Keratinocyte (primary cell): ENCODE results near the gene TMEM132E. TPM values are rescaled to one million over a fixed set of nuclear protein-coding genes. Genes with fewer than 3 reads are reported as not detected.

Source experiments
- DNase-seq: peaks from one replicate; pipeline ENCODE4 v3.0.0-alpha.2; 2011; ENCODE audit warnings: low read depth, missing footprints, low spot score
- FAIRE-seq: peaks from 2 replicates; lab custom pipeline; 2011; peaks lifted over from hg19 to GRCh38; lab: Jason Lieb, UNC
- H2AFZ ChIP-seq: 2 replicates; pipeline ENCODE4 v1.6.0; 2012; ENCODE audit warnings: low read length, control low read depth, inconsistent platforms; ENCODE audit not compliant: control insufficient read depth
- H3K27ac ChIP-seq: 2 replicates; pipeline ENCODE4 v1.5.1; 2011; ENCODE audit warnings: low read length; ENCODE audit not compliant: control insufficient read depth, insufficient read depth
- H3K27me3 ChIP-seq: 3 replicates; pipeline ENCODE4 v1.6.0; 2011; ENCODE audit warnings: low read length; ENCODE audit not compliant: control insufficient read depth, insufficient read depth; ENCODE audit errors: extremely low read depth
- H3K36me3 ChIP-seq, 2 experiments: 2 replicates in 1 of 2; 3 replicates in 1 of 2; pipeline ENCODE4 v1.5.1; 2011; ENCODE audit warnings: low read length in 2 of 2, mild to moderate bottlenecking in 1 of 2; ENCODE audit not compliant: control insufficient read depth in 2 of 2, insufficient read depth in 2 of 2; ENCODE audit errors: extremely low read depth in 1 of 2
- H3K4me1 ChIP-seq: 3 replicates; pipeline ENCODE4 v1.5.1; 2011; ENCODE audit warnings: low read length; ENCODE audit not compliant: control insufficient read depth, insufficient read depth; ENCODE audit errors: extremely low read depth
- H3K4me2 ChIP-seq: 3 replicates; pipeline ENCODE4 v1.6.0; 2011; ENCODE audit warnings: low read depth, low read length; ENCODE audit not compliant: control insufficient read depth, insufficient read depth; ENCODE audit errors: extremely low read depth
- H3K4me3 ChIP-seq, 3 experiments: fragments of 200-600 bp in 1 of 3; sonication (generic) in 1 of 3; 2 replicates in 2 of 3; 3 replicates in 1 of 3; pipeline ENCODE4 v1.5.1; 2011 to 2016; ENCODE audit warnings: low read length in 3 of 3, mild to moderate bottlenecking in 3 of 3, control low read depth in 2 of 3, inconsistent platforms in 1 of 3, low read depth in 1 of 3, mixed read lengths in 1 of 3, mixed run types in 1 of 3, moderate library complexity in 1 of 3; ENCODE audit not compliant: control insufficient read depth in 2 of 3, insufficient read depth in 2 of 3; ENCODE audit errors: extremely low read depth in 1 of 3
- H3K79me2 ChIP-seq: 2 replicates; pipeline ENCODE4 v1.6.0; 2012; ENCODE audit warnings: low read length; ENCODE audit not compliant: control insufficient read depth, insufficient read depth
- H3K9ac ChIP-seq: 3 replicates; pipeline ENCODE4 v1.6.0; 2011; ENCODE audit warnings: low read length; ENCODE audit not compliant: control insufficient read depth, insufficient read depth; ENCODE audit errors: extremely low read depth
- H3K9me1 ChIP-seq: 3 replicates; pipeline ENCODE4 v1.6.0; 2011; ENCODE audit warnings: low read length; ENCODE audit not compliant: control insufficient read depth, insufficient read depth; ENCODE audit errors: extremely low read depth
- H3K9me3 ChIP-seq: 2 replicates; pipeline ENCODE4 v1.5.1; 2012; ENCODE audit warnings: low read depth, low read length; ENCODE audit not compliant: control insufficient read depth
- H4K20me1 ChIP-seq: 3 replicates; pipeline ENCODE4 v1.6.0; 2011; ENCODE audit warnings: low read length; ENCODE audit not compliant: control insufficient read depth, insufficient read depth; ENCODE audit errors: extremely low read depth
- EZH2 ChIP-seq: IDR thresholded peaks from one replicate; pipeline ENCODE4 v1.6.1; 2012; ENCODE audit warnings: inconsistent platforms, mild to moderate bottlenecking, low read length, moderate library complexity
- dilution Hi-C: fragments of 300-500 bp; cut with MboI; formaldehyde crosslinking; loops from one replicate; pipeline ENCODE4 v1.7.0; 2020; ENCODE audit warnings: low sequenced_read_pairs; ENCODE audit not compliant: extremely low pct_ligation_motif_present
- polyA plus RNA-seq, 5 experiments: library from polyadenylated mRNA; depleted of rRNA in 3 of 5; stranded (reverse) in 3 of 5; stranded (forward) in 1 of 5; unstranded in 1 of 5; fragments of >200 nt; gene quantifications; 1 replicate in 1 of 5; 2 replicates in 3 of 5; 3 replicates in 1 of 5; pipeline versions ENCODE4 v1.2.1 to v1.2.3, GENCODE V29; 2011 to 2012; ENCODE audit warnings: missing spikeins in 2 of 5, low read depth in 1 of 5, low replicate concordance in 1 of 5
- TF ChIP-seq, protein P1 (sequence below), 3 experiments: IDR thresholded peaks in 1 of 3; conservative IDR thresholded peaks in 1 of 3; optimal IDR thresholded peaks in 1 of 3; 2 replicates in 2 of 3; 3 replicates in 1 of 3; pipeline versions ENCODE3 to v1.5.1; 2011; ENCODE audit warnings: low read length in 3 of 3, mild to moderate bottlenecking in 3 of 3, moderate library complexity in 2 of 3, control low read depth in 1 of 3, inconsistent platforms in 1 of 3; ENCODE audit not compliant: insufficient read depth in 2 of 3; ENCODE audit errors: extremely low read depth in 1 of 3

The TMEM132E gene
- polyA plus RNA-seq, 1 donor (not counting 4 experiments of a cell fraction or from before 2014, with no cell fraction given) = not detected

DNA sequence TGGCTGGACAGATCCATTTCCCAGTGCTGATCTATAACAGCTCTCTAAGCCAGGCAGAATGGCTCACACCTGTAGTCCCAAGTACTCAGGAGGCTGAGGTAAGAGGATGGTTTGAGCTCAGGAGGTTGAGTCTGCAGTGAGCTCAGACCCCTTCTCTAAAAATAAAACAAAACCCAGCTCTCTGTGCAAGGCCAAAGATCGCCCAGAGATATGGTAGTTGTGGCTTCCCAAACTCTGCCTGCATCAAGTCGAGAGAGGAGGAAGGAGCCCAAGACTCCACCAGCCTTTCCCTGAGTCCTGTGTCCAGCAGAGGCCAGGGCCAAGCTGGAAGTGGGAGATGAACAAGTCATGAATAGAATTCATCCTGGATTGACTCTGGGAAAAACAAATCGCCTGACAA is 88.8 kb downstream of the TMEM132E start:
- no peak overlapping the region for H2AFZ ChIP-seq
- dilution Hi-C loops = no loop called here
- H3K9me3 ChIP-seq = no peaks in the 10 kb centered on the region
- FAIRE-seq = no peak
- H3K9me1 ChIP-seq = no peaks in the 10 kb centered on the region
- no peaks in the 10 kb centered on the region for H4K20me1 ChIP-seq
- TF ChIP-seq, protein P1, sequence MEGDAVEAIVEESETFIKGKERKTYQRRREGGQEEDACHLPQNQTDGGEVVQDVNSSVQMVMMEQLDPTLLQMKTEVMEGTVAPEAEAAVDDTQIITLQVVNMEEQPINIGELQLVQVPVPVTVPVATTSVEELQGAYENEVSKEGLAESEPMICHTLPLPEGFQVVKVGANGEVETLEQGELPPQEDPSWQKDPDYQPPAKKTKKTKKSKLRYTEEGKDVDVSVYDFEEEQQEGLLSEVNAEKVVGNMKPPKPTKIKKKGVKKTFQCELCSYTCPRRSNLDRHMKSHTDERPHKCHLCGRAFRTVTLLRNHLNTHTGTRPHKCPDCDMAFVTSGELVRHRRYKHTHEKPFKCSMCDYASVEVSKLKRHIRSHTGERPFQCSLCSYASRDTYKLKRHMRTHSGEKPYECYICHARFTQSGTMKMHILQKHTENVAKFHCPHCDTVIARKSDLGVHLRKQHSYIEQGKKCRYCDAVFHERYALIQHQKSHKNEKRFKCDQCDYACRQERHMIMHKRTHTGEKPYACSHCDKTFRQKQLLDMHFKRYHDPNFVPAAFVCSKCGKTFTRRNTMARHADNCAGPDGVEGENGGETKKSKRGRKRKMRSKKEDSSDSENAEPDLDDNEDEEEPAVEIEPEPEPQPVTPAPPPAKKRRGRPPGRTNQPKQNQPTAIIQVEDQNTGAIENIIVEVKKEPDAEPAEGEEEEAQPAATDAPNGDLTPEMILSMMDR (optimal IDR thresholded peaks at IDR 0.05 in 1 of 3, IDR thresholded peaks at IDR 0.05 in 1 of 3, conservative IDR thresholded peaks at IDR 0.05 in 1 of 3; ENCODE audit: extremely low read depth in 1 of 3, insufficient read depth in 2 of 3, low read length in 3 of 3) = no peak
- no peak for TF ChIP-seq EZH2
- no peak overlapping the region for H3K9ac ChIP-seq
- no peak overlapping the region for H3K27ac ChIP-seq
- no peak overlapping the region for H3K4me3 ChIP-seq
- no peaks in the 10 kb centered on the region for H3K36me3 ChIP-seq
- no peak for DNase-seq
- H3K79me2 ChIP-seq = no peaks in the 10 kb centered on the region
- H3K27me3 ChIP-seq = peaks cover 16% of the 10 kb centered on the region
- H3K4me1 ChIP-seq = no peaks in the 10 kb centered on the region
- no peak overlapping the region for H3K4me2 ChIP-seq

DNA sequence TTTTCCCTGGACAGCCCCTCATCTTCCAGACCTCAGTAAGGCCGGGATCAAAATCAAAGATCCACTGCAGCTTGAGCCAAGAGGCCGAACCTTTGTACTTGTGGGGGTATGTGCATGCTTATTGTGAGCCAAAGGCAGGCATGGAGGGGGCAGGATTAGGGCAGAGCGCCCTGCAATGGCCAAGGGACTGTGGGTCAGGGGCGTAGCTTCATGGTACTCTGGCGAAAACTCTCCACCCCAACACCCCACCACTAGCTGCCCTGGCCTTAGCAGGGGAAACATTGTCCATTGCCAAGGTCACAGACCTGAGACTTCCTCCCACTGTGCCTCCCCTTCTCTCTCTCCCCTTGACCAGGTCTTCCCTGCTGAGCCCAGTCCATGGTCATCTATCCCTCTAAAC is 90.1 kb downstream of the TMEM132E start:
- Histone ChIP-seq H3K9ac (no peak overlapping the region), H3K4me1 (no peaks in the 10 kb centered on the region), H3K9me3 (no peaks in the 10 kb centered on the region), H4K20me1 (no peaks in the 10 kb centered on the region), H3K27me3 (peaks cover 16% of the 10 kb centered on the region), H3K9me1 (no peaks in the 10 kb centered on the region), H3K79me2 (no peaks in the 10 kb centered on the region), H3K36me3 (no peaks in the 10 kb centered on the region), H2AFZ (no peak overlapping the region), H3K4me3 (no peak overlapping the region), H3K4me2 (no peak overlapping the region), H3K27ac (no peak overlapping the region)
- DNase-seq (no peak), FAIRE-seq (no peak)
- dilution Hi-C loops = no loop called here
- TF ChIP-seq, protein P1 (optimal IDR thresholded peaks at IDR 0.05 in 1 of 3, IDR thresholded peaks at IDR 0.05 in 1 of 3, conservative IDR thresholded peaks at IDR 0.05 in 1 of 3; ENCODE audit: extremely low read depth in 1 of 3, insufficient read depth in 2 of 3, low read length in 3 of 3) = no peak
- TF ChIP-seq EZH2 = no peak
